Naive B cell (primary cell): ENCODE results near the gene RPS21. TPM values are rescaled to one million over a fixed set of nuclear protein-coding genes. Genes with fewer than 3 reads are reported as not detected.
A peak's percentile ranks its signal among the peaks of the same experiment; 100 is the strongest.

Experiments used
- ATAC-seq, 2 donors: fragments of 150-1000 bp; cut with Tn5 transposase; 2 replicates each; pipeline ENCODE4 v1.10.0; 2021; ENCODE audit warnings: low read depth in 2 of 2, mild to moderate bottlenecking in 2 of 2, moderate library complexity in 2 of 2
- DNase-seq: peaks from one replicate; pipeline ENCODE4 v3.0.0; 2022
- H3K27ac Mint-ChIP-seq, 6 donors: one replicate each; pipeline ENCODE4 v1.8.0; 2020 to 2022; ENCODE audit warnings: mild to moderate bottlenecking in 6 of 6, mixed read lengths in 6 of 6, moderate library complexity in 5 of 6, inconsistent platforms in 2 of 6
- H3K27me3 Mint-ChIP-seq, 3 donors: one replicate each; pipeline ENCODE4 v1.8.0; 2021 to 2022; ENCODE audit warnings: mixed read lengths in 3 of 3, mild to moderate bottlenecking in 1 of 3
- H3K36me3 Mint-ChIP-seq, 2 donors: one replicate each; pipeline ENCODE4 v1.8.0; 2020 to 2022; ENCODE audit warnings: mixed read lengths in 2 of 2, inconsistent platforms in 1 of 2, mild to moderate bottlenecking in 1 of 2
- H3K4me1 Mint-ChIP-seq, 3 donors: one replicate each; pipeline ENCODE4 v1.8.0; 2020 to 2022; ENCODE audit warnings: mixed read lengths in 3 of 3, inconsistent platforms in 1 of 3, mild to moderate bottlenecking in 1 of 3, moderate library complexity in 1 of 3
- H3K4me3 Mint-ChIP-seq, 8 donors: one replicate each; pipeline ENCODE4 v1.8.0; 2020 to 2022; ENCODE audit warnings: mild to moderate bottlenecking in 8 of 8, mixed read lengths in 8 of 8, moderate library complexity in 8 of 8, inconsistent platforms in 2 of 8
- H3K9me3 Mint-ChIP-seq, 7 donors: one replicate each; pipeline ENCODE4 v1.8.0; 2020 to 2022; ENCODE audit warnings: mixed read lengths in 7 of 7, mild to moderate bottlenecking in 5 of 7, inconsistent platforms in 2 of 7, moderate library complexity in 1 of 7
- polyA plus RNA-seq, 6 donors: library from polyadenylated mRNA; unstranded; fragments of 300-500 nt; fragmentation: Illumina TruSeq; gene quantifications; one replicate each; pipeline ENCODE4 v1.2.3, GENCODE V29; 2021; ENCODE audit warnings: low read depth in 6 of 6

The RPS21 gene
- polyA plus RNA-seq, 6 donors from 2014 or later: 1,712 to 3,127 (median 2,557) TPM

DNA sequence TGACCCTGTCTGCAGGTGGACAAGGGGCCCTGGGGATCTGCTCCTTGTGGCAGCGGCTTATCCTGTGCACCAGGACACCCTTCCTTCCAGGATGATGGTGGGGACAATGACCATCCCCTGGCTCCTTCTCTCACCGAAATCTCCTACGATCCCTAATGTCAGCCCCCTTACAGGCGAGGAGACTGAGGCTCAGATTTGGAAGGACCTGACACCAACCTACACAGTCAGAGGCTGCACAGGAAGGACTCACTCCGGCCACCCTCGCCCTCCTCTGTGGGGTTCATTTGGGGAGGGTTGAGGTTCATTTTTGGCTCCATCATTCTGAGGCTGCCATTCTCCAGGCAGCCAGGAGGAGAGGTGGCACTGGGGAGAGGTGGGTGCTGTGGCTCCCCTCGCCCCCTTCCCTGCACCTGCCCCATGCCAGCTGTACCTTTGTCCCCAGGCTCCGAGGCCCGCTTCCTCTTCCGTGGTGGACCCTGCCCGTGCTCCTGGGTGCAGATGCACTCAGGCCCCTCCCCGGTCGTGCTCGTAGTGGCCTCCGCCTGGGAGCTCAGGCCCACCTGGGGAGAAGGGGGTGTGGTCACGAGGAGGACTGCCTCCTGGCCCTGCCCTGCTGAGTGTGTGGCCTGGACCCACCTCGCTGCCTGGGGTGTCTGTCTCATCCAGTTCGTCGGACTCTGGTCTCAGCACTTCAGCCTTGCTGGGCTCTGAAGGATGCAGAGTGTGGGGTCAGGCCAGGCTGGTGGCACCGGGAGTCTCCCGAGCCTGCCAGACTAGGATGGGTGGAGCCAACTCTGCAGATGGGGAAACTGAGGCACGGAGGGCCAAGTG is 25.5 kb downstream of the RPS21 start:
- Mint-ChIP-seq H3K27me3 (peaks cover 0 to 4% (median 0%) of the 10 kb centered on the region in 3 donors), H3K36me3 (no peaks in the 10 kb centered on the region), H3K27ac (no peak overlapping the region), H3K4me3 (no peak overlapping the region), H3K4me1 (peaks cover 9 to 13% (median 10%) of the 10 kb centered on the region in 3 donors), H3K9me3 (no peaks in the 10 kb centered on the region)
- ATAC-seq (no peak), DNase-seq (no peak)

DNA sequence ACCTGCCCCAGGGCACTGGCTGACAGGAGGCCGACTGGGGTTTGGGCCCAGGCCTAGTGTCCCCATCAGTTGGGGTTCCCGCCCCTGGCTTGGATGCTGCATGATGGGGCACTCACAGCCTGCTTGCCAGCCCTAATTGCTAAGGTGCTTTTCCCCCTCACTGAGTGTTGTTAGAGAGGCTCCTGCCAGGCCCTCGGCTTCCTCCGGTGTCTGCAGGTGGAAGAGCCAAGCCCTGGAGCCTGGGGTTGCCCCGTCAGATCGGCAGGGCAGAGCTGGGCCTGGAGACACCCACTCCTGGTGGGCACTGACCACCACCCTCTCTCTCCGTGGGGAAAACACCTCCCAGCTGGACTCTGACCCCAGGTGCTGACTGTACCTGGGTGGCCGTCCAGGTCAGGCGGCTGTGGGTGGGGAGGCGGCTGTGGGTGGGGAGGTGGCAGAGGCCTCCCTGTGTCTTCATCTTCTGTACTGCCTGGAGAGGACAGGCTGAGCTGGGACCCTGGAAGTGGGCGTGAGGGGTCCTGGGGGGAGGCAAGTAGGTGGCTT is 26.2 kb downstream of the RPS21 start:
- no peaks in the 10 kb centered on the region for H3K36me3 Mint-ChIP-seq
- peaks cover 0 to 6% (median 4%) of the 10 kb centered on the region in 3 donors for H3K27me3 Mint-ChIP-seq
- H3K4me1 Mint-ChIP-seq: peaks cover 9 to 13% (median 10%) of the 10 kb centered on the region in 3 donors
- no peak for DNase-seq
- H3K27ac Mint-ChIP-seq: no peak overlapping the region
- ATAC-seq: no peak
- no peak overlapping the region for H3K4me3 Mint-ChIP-seq
- no peaks in the 10 kb centered on the region for H3K9me3 Mint-ChIP-seq

GRCh38 chr20:62413896-62414481 is 27.1 kb downstream of the RPS21 start:
- H3K9me3 Mint-ChIP-seq: no peaks in the 10 kb centered on the region
- H3K27ac Mint-ChIP-seq: no peak overlapping the region
- H3K27me3 Mint-ChIP-seq: peaks cover 0 to 6% (median 4%) of the 10 kb centered on the region in 3 donors
- no peak overlapping the region for H3K4me3 Mint-ChIP-seq
- no peaks in the 10 kb centered on the region for H3K36me3 Mint-ChIP-seq
- no peak for ATAC-seq
- no peak for DNase-seq
- H3K4me1 Mint-ChIP-seq: peaks cover 9 to 13% (median 10%) of the 10 kb centered on the region in 3 donors

DNA sequence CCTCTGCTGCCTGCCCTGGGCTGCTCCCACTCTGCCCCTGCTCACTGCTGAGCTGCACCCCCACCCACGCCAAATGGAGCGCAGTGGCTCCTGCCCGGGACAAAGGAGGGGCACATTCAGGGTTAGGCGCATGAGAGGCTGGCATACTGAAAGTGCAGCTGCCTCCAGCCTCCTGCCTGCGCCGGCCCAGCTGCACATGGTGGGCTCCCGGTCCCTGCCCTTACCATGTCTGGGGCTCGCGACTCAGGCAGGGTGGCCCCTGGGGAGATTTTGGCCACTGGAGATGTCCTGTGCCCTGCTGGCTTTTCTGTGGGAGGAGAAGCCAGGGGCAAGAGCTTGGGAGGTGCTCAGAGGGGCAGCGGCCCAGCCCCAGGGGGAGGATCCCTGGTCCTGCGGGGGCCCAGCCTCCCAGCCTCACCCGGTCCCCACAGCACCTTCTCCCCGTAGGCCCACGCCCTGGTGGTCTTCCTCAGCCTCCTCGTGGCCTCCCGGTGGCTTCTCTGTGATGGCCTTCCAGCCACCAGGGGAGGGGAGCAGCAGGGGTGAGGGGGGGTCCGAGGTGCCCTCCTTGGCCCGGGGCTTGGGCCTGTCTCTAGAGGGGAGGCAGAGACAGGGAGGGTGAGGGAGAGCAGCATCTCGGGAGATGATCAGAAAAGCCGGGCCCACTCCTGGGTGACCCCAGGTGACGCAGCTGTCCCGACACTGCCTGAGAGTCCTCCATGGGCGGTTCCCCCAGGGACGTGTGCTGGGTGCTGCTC is 28.6 kb downstream of the RPS21 start:
- H3K27ac Mint-ChIP-seq: no peak overlapping the region

DNA sequence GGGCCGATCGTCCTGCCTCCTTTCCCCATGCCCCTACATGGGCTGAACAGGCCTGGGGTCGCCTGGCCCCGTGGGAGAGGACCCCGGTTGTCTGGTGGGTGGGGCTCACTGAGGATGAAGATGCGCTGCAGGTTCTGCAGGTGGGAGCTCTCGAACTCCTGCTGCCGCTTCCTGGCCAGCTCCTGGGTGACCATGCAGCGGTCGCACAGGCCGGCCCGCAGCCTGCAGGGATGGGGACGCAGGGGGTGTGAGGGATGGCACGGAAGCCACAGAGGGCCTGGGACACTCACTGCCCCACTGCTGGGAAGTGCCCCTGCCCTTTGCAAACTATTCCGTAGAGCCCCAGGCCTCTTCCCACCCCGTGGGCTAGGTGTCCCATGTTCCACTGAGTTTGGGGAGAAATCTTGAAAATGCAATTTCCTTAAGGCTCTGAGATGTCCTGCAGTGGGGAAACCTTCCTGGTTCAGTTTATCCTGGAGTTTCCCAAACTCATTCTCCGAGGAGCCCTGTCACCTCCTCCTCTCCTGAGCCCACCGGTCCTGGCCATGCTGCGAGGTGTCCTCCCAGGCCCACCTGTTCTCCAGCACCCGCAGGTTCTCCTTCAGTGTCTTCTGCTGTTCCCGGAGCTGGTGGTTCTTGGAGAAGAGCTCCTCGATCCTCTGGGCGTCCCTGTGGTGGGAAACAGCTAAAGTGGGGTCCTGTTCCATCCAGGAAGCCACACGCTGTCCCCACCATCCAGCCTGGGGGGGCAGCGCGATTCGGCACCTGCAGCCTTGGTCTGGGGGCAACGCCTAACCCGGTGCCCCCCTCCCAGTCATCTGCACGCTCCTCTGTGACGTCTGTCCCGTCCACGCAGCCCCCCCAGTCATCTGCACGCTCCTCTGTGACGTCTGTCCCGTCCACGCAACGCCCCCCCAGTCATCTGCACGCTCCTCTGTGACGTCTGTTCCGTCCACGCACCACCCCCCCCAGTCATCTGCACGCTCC is 30.0 kb downstream of the RPS21 start:
- H3K4me1 Mint-ChIP-seq: peaks cover 0 to 3% (median 0%) of the 10 kb centered on the region in 3 donors
- peaks cover 3 to 13% (median 9%) of the 10 kb centered on the region in 3 donors for H3K27me3 Mint-ChIP-seq
- no peak for ATAC-seq

More for the DNA sequence above, 28.6 kb downstream of the RPS21 start:
- H3K4me3 Mint-ChIP-seq: no peak overlapping the region
- H3K9me3 Mint-ChIP-seq: no peaks in the 10 kb centered on the region
- no peaks in the 10 kb centered on the region for H3K36me3 Mint-ChIP-seq
- DNase-seq (no peak), ATAC-seq (no peak)
- peaks cover 0 to 3% (median 0%) of the 10 kb centered on the region in 3 donors for H3K4me1 Mint-ChIP-seq
- peaks cover 3 to 12% (median 9%) of the 10 kb centered on the region in 3 donors for H3K27me3 Mint-ChIP-seq

GRCh38 chr20:62417981-62418708 is 31.2 kb downstream of the RPS21 start:
- Mint-ChIP-seq H3K4me1 (peaks cover 0 to 3% (median 0%) of the 10 kb centered on the region in 3 donors), H3K9me3 (no peaks in the 10 kb centered on the region), H3K27ac (no peak overlapping the region), H3K4me3 (no peak overlapping the region), H3K27me3 (peaks cover 3 to 15% (median 13%) of the 10 kb centered on the region in 3 donors), H3K36me3 (no peaks in the 10 kb centered on the region)
- no peak for DNase-seq
- no peak for ATAC-seq

More for the DNA sequence above, 30.0 kb downstream of the RPS21 start:
- Mint-ChIP-seq H3K36me3 (no peaks in the 10 kb centered on the region), H3K27ac (no peak overlapping the region), H3K9me3 (no peaks in the 10 kb centered on the region), H3K4me3 (no peak overlapping the region)
- no peak for DNase-seq

DNA sequence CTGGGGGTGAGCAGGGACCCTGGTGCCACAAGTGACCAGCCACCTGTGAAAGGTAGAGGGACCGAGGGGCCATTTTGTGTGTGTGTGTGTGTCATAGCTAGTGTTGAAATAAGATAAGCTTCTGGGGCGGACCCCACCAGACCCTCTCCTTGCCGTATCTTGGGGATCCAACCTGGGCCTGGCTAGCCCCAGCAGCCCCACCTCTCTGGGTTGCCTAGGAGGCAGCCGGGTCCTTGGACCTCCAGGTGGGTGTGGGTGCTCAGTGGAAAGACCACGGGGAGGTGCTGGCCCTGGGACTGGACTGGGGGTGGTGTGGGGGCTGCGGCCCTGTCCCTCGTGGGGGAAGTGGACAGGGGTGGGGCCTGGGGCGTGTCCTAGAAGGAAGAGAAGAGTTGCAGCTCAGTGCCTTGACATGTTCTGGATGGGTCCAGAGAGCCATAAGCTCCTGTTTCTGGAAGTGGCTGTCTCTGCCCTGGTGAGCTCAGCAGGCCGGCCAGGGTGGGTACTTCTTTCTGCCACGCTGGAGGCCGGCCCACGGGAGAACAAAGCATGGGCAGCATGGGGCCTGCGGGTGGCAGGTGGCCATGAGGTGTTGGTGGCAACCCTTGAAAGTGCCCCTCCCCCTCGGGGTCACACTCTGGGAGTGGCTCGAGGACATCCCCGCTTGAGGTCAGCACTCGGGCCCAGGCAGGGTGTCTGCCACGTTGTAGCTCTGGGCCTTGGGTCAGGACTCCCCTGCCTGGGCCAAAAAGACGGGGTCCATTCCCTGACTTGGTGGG is 32.0 kb downstream of the RPS21 start:
- Mint-ChIP-seq H3K9me3 (no peaks in the 10 kb centered on the region), H3K27me3 (peaks cover 3 to 20% (median 13%) of the 10 kb centered on the region in 3 donors), H3K4me1 (peaks cover 0 to 3% (median 0%) of the 10 kb centered on the region in 3 donors), H3K36me3 (no peaks in the 10 kb centered on the region), H3K27ac (no peak overlapping the region), H3K4me3 (no peak overlapping the region)
- no peak for ATAC-seq
- no peak for DNase-seq

DNA sequence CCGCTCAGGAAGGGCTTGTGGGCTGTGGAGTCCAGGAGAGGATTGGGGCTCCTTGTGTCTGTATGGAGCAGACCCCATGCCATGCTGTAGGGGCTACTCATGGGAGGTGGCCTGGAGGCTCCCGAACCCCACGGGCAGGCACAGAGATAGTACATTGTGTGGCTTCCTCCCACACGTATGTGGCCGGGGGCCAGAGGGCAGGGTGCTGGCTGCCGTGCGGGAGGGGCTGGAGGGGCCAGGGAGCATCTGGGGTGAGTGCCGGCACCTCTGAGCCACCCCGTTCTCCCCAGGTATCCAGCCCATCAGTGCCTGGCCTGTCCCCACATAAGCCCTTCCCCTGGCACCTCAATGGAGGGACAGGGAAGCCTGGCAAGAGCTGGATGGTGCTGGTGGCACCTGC is 32.9 kb downstream of the RPS21 start:
- ATAC-seq: no peak
- H3K27ac Mint-ChIP-seq: no peak overlapping the region
- H3K36me3 Mint-ChIP-seq: no peaks in the 10 kb centered on the region
- H3K9me3 Mint-ChIP-seq: no peaks in the 10 kb centered on the region
- H3K4me1 Mint-ChIP-seq: peaks cover 0 to 3% (median 0%) of the 10 kb centered on the region in 3 donors
- peaks cover 3 to 26% (median 13%) of the 10 kb centered on the region in 3 donors for H3K27me3 Mint-ChIP-seq
- no peak for DNase-seq
- H3K4me3 Mint-ChIP-seq: no peak overlapping the region

- ATAC-seq (no peak), DNase-seq (no peak)
- Mint-ChIP-seq H3K36me3 (no peaks in the 10 kb centered on the region), H3K9me3 (no peaks in the 10 kb centered on the region), H3K4me1 (peaks cover 0 to 3% (median 0%) of the 10 kb centered on the region in 3 donors), H3K27ac (peak overlapping the region in 1 of 6 donors; percentile 57), H3K27me3 (peaks cover 3 to 29% (median 13%) of the 10 kb centered on the region in 3 donors), H3K4me3 (no peak overlapping the region)
Observed at GRCh38 chr20:62420846-62421715, 34.2 kb downstream of the RPS21 start.

GRCh38 chr20:62421716-62421990 is 34.8 kb downstream of the RPS21 start:
- Mint-ChIP-seq H3K36me3 (no peaks in the 10 kb centered on the region), H3K27ac (peak overlapping the region in 1 of 6 donors; percentile 32), H3K27me3 (peaks cover 3 to 29% (median 13%) of the 10 kb centered on the region in 3 donors), H3K4me1 (peaks cover 0 to 3% (median 0%) of the 10 kb centered on the region in 3 donors), H3K4me3 (no peak overlapping the region), H3K9me3 (no peaks in the 10 kb centered on the region)
- no peak for DNase-seq
- no peak for ATAC-seq
